Measurements from ENCODE around the gene PTPN23. TPM values are rescaled to one million over a fixed set of nuclear protein-coding genes. Genes with fewer than 3 reads are reported as not detected.

PTPN23 gene
- total and polyA plus RNA-seq, 9 of the 15 experiments (the other 6 are each of a cell fraction or from before 2014, with no cell fraction given), result 0.41 to 58.7 (median 7.2) TPM

GRCh38 chr3:47362701-47363100, 18.1 kb upstream of the PTPN23 start:
- in situ Hi-C loops (cut with MboI) (no loop called here), intact Hi-C loops (cut with micrococcal nuclease) (loop anchor here (2.0 kb wide), 1 partner anchor 454 kb away; no protein-coding TSS in a partner anchor)
- no peak overlapping the region for H3K9ac ChIP-seq (ENCODE audit: insufficient read depth in 1 of 2, low read depth in 2 of 2, low read length in 2 of 2)
- no peaks in the 10 kb centered on the region for H4K20me1 ChIP-seq (replicated peaks; ENCODE audit: control insufficient read depth, insufficient read depth, low read length)
- H3K9me3 ChIP-seq (replicated peaks; ENCODE audit: control insufficient read depth, insufficient read depth, low read depth, low read length), result peaks cover 6% of the 10 kb centered on the region
- CTCF ChIA-PET (ENCODE audit: low intra/inter-chr PET ratio), result no interaction called here
- peak overlapping the region; percentile 76 for H2AFZ ChIP-seq (ENCODE audit: low read depth, low read length)
- H3K4me1 ChIP-seq (replicated peaks in 1 of 2; ENCODE audit: control insufficient read depth in 2 of 2, insufficient read depth in 2 of 2, low read length in 2 of 2), result no peaks in the 10 kb centered on the region
- H3K36me3 ChIP-seq (ENCODE audit: control insufficient read depth, insufficient read depth, low read length), result no peaks in the 10 kb centered on the region
- no peaks in the 10 kb centered on the region for H3K79me2 ChIP-seq (ENCODE audit: control insufficient read depth, insufficient read depth, low read length)
- WGBS (ENCODE audit: insufficient coverage, low coverage, missing lambda C conversion rate), result 57% methylated on average over 5 of the region's 5 CpGs
- no peak for FAIRE-seq
- no peak overlapping the region for H3K4me2 ChIP-seq (ENCODE audit: insufficient read depth, low read length)
- no peaks in the 10 kb centered on the region for H3K9me1 ChIP-seq (ENCODE audit: control insufficient read depth, insufficient read depth, low read length)
- no TSS peak for BruUV-seq (replicated peaks)
- no peak for DNase-seq (ENCODE audit: extremely low read depth in 1 of 4, low spot score in 3 of 4)
- TF ChIP-seq CHCHD3 (CRISPR knock-in tag; IDR thresholded peaks at IDR 0.05), result no peak
- TF ChIP-seq SPI1 (IDR thresholded peaks at IDR 0.05; ENCODE audit: borderline replicate concordance, low read depth, low read length), result 0 out of 2 replicates have a peak, but pooled peaks have one; percentile 14
- no peak for ATAC-seq
- POLR2A ChIA-PET, result interaction anchor here (1.0 to 2.9 kb wide), 2 partner anchors 15 to 16 kb away, joined by 3 to 13 read pairs; no protein-coding TSS in a partner anchor
- H3K4me3 ChIP-seq, result no peak overlapping the region
- H3K27ac ChIP-seq (ENCODE audit: extremely low read depth, low read depth, low read length), result no peak overlapping the region
- H3K27me3 ChIP-seq (ENCODE audit: control insufficient read depth in 2 of 2, insufficient read depth in 2 of 2, low read length in 2 of 2), result no peaks in the 10 kb centered on the region

GRCh38 chr3:47365213-47366153, 15.3 kb upstream of the PTPN23 start:
- TF ChIP-seq NFIX (CRISPR knock-in tag; IDR thresholded peaks at IDR 0.05; ENCODE audit: low read depth) (no peak), TRIM28 (IDR thresholded peaks at IDR 0.05) (no peak), PATZ1 (CRISPR knock-in tag; IDR thresholded peaks at IDR 0.05; ENCODE audit: borderline replicate concordance) (no peak), RAD51 (IDR thresholded peaks at IDR 0.05; ENCODE audit: borderline replicate concordance, low read depth) (no peak)
- Histone ChIP-seq H3K9me3 (replicated peaks; ENCODE audit: control insufficient read depth, insufficient read depth, low read depth, low read length) (no peaks in the 10 kb centered on the region), H3K4me1 (replicated peaks in 1 of 2; ENCODE audit: control insufficient read depth in 2 of 2, insufficient read depth in 2 of 2, low read length in 2 of 2) (no peaks in the 10 kb centered on the region), H3K27ac (ENCODE audit: extremely low read depth, low read depth, low read length) (no peak overlapping the region), H2AFZ (ENCODE audit: low read depth, low read length) (no peak overlapping the region), H3K36me3 (ENCODE audit: control insufficient read depth, insufficient read depth, low read length) (no peaks in the 10 kb centered on the region), H4K20me1 (replicated peaks; ENCODE audit: control insufficient read depth, insufficient read depth, low read length) (no peaks in the 10 kb centered on the region), H3K79me2 (ENCODE audit: control insufficient read depth, insufficient read depth, low read length) (no peaks in the 10 kb centered on the region), H3K4me2 (ENCODE audit: insufficient read depth, low read length) (no peak overlapping the region), H3K9ac (ENCODE audit: insufficient read depth in 1 of 2, low read depth in 2 of 2, low read length in 2 of 2) (no peak overlapping the region), H3K4me3 (no peak overlapping the region), H3K27me3 (ENCODE audit: control insufficient read depth in 2 of 2, insufficient read depth in 2 of 2, low read length in 2 of 2) (no peaks in the 10 kb centered on the region), H3K9me1 (ENCODE audit: control insufficient read depth, insufficient read depth, low read length) (no peaks in the 10 kb centered on the region)
- CTCF ChIA-PET (ENCODE audit: low intra/inter-chr PET ratio), result no interaction called here
- intact Hi-C loops (cut with micrococcal nuclease), result no loop called here
- in situ Hi-C loops (cut with MboI), result no loop called here
- DNase-seq (ENCODE audit: extremely low read depth in 1 of 4, low spot score in 3 of 4) (no peak), FAIRE-seq (peak; percentile 54), ATAC-seq (no peak)
- BruUV-seq (replicated peaks), result no TSS peak
- 39% methylated on average over 11 of the region's 11 CpGs for WGBS (ENCODE audit: insufficient coverage, low coverage, missing lambda C conversion rate)
- POLR2A ChIA-PET, result interaction anchor here (1.0 to 2.9 kb wide), 2 partner anchors 12 kb away, joined by 3 to 13 read pairs; no protein-coding TSS in a partner anchor
